ENCODE data around the gene ARL5A.

DNA sequence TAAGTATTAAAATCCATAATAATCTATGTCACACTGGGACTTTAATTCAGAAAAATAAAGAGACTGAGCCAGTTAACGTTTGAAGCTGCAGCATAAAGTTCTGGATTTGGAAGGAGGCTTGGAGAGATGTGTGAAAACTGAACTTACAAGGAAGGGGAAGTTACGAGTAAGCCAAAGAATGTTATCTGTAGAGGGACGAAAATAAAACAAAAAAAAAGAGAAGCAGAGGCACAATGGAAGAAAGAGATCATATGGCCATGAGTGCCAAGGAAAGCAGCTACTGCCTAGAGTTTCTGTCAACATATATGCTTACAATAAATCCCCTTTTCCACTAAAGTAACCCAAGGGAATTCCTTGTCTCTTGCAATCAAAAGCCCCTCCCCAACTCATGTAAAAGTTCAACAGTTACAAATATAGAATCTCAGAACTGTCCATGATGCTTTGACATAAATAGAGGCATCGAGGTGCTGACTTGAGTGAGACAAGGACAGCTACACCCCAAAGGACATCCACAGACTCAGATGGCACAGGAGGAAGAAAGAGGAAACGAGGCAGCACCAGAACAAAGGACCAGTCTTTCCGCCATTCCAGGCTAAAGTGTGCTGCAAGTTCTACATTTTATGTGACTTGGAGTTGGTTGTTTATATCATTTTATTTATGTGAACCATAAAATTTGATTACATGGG lies 16.1 kb upstream of the ARL5A start:
- TF ChIP-seq, protein P1, sequence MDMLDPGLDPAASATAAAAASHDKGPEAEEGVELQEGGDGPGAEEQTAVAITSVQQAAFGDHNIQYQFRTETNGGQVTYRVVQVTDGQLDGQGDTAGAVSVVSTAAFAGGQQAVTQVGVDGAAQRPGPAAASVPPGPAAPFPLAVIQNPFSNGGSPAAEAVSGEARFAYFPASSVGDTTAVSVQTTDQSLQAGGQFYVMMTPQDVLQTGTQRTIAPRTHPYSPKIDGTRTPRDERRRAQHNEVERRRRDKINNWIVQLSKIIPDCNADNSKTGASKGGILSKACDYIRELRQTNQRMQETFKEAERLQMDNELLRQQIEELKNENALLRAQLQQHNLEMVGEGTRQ (IDR thresholded peaks at IDR 0.05), result no peak
- TF ChIP-seq, protein P2, sequence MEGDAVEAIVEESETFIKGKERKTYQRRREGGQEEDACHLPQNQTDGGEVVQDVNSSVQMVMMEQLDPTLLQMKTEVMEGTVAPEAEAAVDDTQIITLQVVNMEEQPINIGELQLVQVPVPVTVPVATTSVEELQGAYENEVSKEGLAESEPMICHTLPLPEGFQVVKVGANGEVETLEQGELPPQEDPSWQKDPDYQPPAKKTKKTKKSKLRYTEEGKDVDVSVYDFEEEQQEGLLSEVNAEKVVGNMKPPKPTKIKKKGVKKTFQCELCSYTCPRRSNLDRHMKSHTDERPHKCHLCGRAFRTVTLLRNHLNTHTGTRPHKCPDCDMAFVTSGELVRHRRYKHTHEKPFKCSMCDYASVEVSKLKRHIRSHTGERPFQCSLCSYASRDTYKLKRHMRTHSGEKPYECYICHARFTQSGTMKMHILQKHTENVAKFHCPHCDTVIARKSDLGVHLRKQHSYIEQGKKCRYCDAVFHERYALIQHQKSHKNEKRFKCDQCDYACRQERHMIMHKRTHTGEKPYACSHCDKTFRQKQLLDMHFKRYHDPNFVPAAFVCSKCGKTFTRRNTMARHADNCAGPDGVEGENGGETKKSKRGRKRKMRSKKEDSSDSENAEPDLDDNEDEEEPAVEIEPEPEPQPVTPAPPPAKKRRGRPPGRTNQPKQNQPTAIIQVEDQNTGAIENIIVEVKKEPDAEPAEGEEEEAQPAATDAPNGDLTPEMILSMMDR (IDR thresholded peaks at IDR 0.05), result no peak
- TF ChIP-seq, protein P3, sequence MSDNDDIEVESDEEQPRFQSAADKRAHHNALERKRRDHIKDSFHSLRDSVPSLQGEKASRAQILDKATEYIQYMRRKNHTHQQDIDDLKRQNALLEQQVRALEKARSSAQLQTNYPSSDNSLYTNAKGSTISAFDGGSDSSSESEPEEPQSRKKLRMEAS (IDR thresholded peaks at IDR 0.05), result no peak
- TF ChIP-seq EP300 (IDR thresholded peaks at IDR 0.05) (no peak), MAZ (IDR thresholded peaks at IDR 0.05; ENCODE audit: borderline replicate concordance, low read depth, low read length) (no peak)

Data from A549 (cell line).